Duodenal mucosa (tissue), 2 donors: Measurements from ENCODE around the gene STAT6.

Experiments
- H3K27ac ChIP-seq: one replicate; pipeline ENCODE4 v1.7.0; 2013; ENCODE audit warnings: low read depth, low read length
- H3K27me3 ChIP-seq, 2 donors: one replicate each; pipeline ENCODE4 v1.7.0; 2013; ENCODE audit warnings: low read length in 2 of 2, control low read depth in 1 of 2; ENCODE audit not compliant: insufficient read depth in 2 of 2, control insufficient read depth in 1 of 2
- H3K36me3 ChIP-seq, 2 donors: one replicate each; pipeline ENCODE4 v1.7.0; 2013; ENCODE audit warnings: low read length in 2 of 2, control low read depth in 1 of 2; ENCODE audit not compliant: insufficient read depth in 2 of 2, control insufficient read depth in 1 of 2
- H3K4me1 ChIP-seq, 2 donors: one replicate each; pipeline ENCODE4 v1.7.0; 2013; ENCODE audit warnings: low read length in 2 of 2, control low read depth in 1 of 2; ENCODE audit not compliant: insufficient read depth in 2 of 2, control insufficient read depth in 1 of 2
- H3K4me3 ChIP-seq, 2 donors: one replicate each; pipeline ENCODE4 v1.7.0; 2013; ENCODE audit warnings: low read length in 2 of 2, low read depth in 1 of 2
- H3K9ac ChIP-seq, 2 donors: one replicate each; pipeline ENCODE4 v1.7.0; 2013; ENCODE audit warnings: low read length in 2 of 2, low read depth in 1 of 2
- H3K9me3 ChIP-seq, 2 donors: one replicate each; pipeline ENCODE4 v1.7.0; 2013; ENCODE audit warnings: low read length in 2 of 2, control low read depth in 1 of 2; ENCODE audit not compliant: control insufficient read depth in 1 of 2

STAT6 gene

GRCh38 chr12:57146092-57146491 is 34.9 kb upstream of the STAT6 start:
- Histone ChIP-seq H3K9ac (peak overlapping the region in 1 of 2 donors; percentile 34), H3K4me3 (no peak overlapping the region), H3K27me3 (no peaks in the 10 kb centered on the region), H3K36me3 (peaks cover 32 to 53% of the 10 kb centered on the region in 2 donors), H3K4me1 (peaks cover 48 to 58% of the 10 kb centered on the region in 2 donors), H3K9me3 (no peaks in the 10 kb centered on the region), H3K27ac (no peak overlapping the region)

DNA sequence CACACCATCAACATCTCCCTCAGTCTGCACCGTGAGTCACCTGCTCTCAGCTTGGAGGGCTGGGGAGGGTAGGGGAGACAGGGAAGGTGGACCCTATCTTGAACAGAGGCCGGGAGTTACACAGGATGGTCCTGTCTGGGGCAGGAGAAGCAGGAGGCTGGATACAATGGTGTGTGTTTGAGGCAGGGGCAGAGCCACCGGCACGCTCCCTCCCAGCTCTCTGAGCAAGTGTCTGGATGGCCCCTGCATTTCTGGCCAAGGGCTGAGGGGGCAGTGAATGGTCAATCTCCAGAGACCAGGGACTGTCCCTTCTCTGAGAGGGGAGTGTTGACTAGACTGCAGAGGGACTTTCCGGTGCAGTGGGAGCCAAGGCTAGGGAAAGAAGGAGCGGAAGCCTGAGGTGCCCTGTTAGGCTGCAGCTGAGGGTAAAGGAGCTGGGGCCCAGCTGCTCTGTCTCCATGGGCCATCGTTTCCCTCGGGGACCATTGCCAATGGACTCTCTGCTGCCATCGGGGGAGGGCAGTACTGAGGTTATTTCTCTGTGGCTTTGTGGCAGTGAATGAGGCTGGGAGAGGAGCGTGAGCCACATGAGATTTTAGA is 34.4 kb upstream of the STAT6 start:
- Histone ChIP-seq H3K27me3 (no peaks in the 10 kb centered on the region), H3K36me3 (peaks cover 32 to 51% of the 10 kb centered on the region in 2 donors), H3K4me1 (peaks cover 48 to 53% of the 10 kb centered on the region in 2 donors), H3K4me3 (no peak overlapping the region), H3K9ac (no peak overlapping the region), H3K9me3 (no peaks in the 10 kb centered on the region), H3K27ac (no peak overlapping the region)

GRCh38 chr12:57143454-57143853 is 32.3 kb upstream of the STAT6 start:
- peaks cover 32 to 58% of the 10 kb centered on the region in 2 donors for H3K36me3 ChIP-seq
- H3K27me3 ChIP-seq = no peaks in the 10 kb centered on the region
- no peak overlapping the region for H3K9ac ChIP-seq
- H3K4me3 ChIP-seq = no peak overlapping the region
- no peaks in the 10 kb centered on the region for H3K9me3 ChIP-seq
- H3K27ac ChIP-seq = no peak overlapping the region
- peaks cover 46 to 48% of the 10 kb centered on the region in 2 donors for H3K4me1 ChIP-seq

DNA sequence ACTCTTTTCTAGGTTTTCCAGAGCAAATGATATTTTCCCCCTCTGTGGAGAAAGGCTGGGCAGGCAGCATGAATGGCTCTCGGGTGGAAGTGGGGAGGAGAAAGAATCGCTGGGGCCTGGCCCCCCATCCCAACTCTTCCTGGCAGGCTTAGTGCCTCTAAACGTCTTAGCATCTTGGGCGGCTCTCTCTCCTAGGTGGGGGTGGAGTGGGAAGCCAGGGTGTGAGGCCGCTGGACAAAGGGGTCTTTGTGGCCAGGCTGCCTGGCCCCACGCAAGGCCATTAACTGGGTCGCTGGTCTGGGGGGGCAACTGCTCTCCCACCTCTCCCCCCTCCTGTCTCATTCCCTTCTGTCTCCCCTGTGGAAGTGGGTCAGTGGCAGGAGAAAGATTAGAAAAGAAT is 31.6 kb upstream of the STAT6 start:
- peaks cover 32 to 58% of the 10 kb centered on the region in 2 donors for H3K36me3 ChIP-seq
- no peaks in the 10 kb centered on the region for H3K27me3 ChIP-seq
- no peak overlapping the region for H3K4me3 ChIP-seq
- peaks cover 46 to 48% of the 10 kb centered on the region in 2 donors for H3K4me1 ChIP-seq
- no peak overlapping the region for H3K9ac ChIP-seq
- no peak overlapping the region for H3K27ac ChIP-seq
- H3K9me3 ChIP-seq = no peaks in the 10 kb centered on the region

DNA sequence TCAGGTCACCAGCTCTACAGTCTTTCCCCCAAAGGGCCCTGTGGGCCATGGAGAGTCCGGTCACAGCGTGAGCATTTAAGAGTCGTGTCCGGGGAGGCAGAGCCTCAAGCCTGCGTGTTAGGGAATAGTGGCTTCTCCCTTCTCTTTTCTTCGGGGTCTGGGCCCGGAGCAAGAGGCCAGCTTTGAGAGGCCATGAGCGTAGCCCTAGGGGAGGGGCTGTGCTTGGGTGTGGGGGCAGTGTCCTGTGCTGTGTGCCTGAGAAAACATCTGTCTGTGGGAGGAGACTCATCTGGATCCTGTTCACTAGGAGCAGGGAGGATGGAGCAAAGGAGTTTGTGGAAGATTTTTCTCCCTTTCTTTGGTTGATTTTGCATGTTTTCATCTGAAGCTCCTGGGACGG is 31.0 kb upstream of the STAT6 start:
- Histone ChIP-seq H3K4me1 (peaks cover 41 to 46% of the 10 kb centered on the region in 2 donors), H3K27me3 (no peaks in the 10 kb centered on the region), H3K4me3 (no peak overlapping the region), H3K36me3 (peaks cover 32 to 58% of the 10 kb centered on the region in 2 donors), H3K27ac (no peak overlapping the region), H3K9me3 (no peaks in the 10 kb centered on the region), H3K9ac (no peak overlapping the region)

DNA sequence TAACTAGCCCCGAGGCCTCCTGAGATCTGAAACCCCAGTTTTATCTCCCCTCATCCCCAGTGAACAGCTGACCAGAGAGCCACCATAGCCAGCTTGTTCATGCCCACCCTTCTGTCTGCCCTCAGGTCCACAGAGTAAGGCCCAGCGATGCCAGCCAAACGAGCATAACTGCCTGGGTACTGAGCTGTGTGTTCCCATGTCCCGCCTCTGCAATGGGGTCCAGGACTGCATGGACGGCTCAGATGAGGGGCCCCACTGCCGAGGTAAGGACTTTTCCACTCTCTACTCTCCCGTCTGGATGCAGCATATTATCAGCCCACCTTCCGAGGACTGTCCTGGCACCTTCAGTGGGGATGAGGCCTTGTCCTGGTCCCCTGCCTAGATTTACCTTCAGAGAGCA is 30.1 kb upstream of the STAT6 start:
- Histone ChIP-seq H3K9me3 (no peaks in the 10 kb centered on the region), H3K4me3 (no peak overlapping the region), H3K27me3 (no peaks in the 10 kb centered on the region), H3K9ac (no peak overlapping the region), H3K36me3 (peaks cover 32 to 58% of the 10 kb centered on the region in 2 donors), H3K4me1 (peaks cover 38 to 39% of the 10 kb centered on the region in 2 donors), H3K27ac (no peak overlapping the region)

DNA sequence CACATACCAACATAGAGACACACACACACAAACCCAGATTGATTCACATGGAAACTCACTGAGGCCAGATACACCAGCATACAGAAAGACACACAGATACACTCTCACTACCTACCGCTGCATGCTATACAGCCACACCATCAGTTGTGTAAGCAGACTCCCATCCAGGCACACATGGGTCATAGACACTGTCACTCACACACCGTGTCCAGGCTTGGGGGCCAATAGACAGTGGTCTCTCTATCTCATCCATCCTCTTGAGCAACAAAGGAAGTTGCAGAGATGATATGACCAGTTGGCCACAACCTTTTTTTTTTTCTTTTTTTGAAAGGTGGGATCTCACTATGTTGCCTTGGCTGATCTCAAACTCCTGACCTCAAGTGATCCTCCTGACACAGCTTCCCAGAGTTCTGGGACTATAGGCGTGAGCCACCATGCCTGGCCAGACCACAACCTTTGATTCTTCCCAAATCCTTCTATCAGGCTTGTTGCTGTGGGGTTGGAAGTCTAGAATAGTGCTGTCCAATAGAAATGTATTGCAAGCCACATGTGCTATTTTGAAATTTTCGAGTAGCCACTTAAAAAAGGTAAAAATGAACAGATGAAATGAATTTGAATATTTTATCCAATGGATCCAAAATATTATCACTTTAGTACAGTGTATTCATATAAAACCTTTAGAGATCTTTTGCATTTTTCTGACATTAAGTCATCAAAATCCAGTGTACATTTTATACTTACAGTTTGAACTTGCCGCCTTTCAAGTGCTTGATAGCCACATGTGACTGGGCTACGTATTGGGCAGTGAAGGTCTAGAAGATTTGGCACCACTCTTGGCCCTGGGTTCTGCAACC is 28.9 kb upstream of the STAT6 start:
- peaks cover 31 to 34% of the 10 kb centered on the region in 2 donors for H3K4me1 ChIP-seq
- H3K27ac ChIP-seq = no peak overlapping the region
- peaks cover 27 to 50% of the 10 kb centered on the region in 2 donors for H3K36me3 ChIP-seq
- no peaks in the 10 kb centered on the region for H3K9me3 ChIP-seq
- no peak overlapping the region for H3K9ac ChIP-seq
- H3K4me3 ChIP-seq = no peak overlapping the region
- no peaks in the 10 kb centered on the region for H3K27me3 ChIP-seq

GRCh38 chr12:57138526-57139272 is 27.5 kb upstream of the STAT6 start:
- peak overlapping the region; percentile 16 to 31 for H3K4me3 ChIP-seq
- no peak overlapping the region for H3K27ac ChIP-seq
- no peaks in the 10 kb centered on the region for H3K27me3 ChIP-seq
- H3K9me3 ChIP-seq = no peaks in the 10 kb centered on the region
- H3K9ac ChIP-seq = no peak overlapping the region
- H3K36me3 ChIP-seq = peaks cover 20 to 38% of the 10 kb centered on the region in 2 donors
- peaks cover 32 to 36% of the 10 kb centered on the region in 2 donors for H3K4me1 ChIP-seq

DNA sequence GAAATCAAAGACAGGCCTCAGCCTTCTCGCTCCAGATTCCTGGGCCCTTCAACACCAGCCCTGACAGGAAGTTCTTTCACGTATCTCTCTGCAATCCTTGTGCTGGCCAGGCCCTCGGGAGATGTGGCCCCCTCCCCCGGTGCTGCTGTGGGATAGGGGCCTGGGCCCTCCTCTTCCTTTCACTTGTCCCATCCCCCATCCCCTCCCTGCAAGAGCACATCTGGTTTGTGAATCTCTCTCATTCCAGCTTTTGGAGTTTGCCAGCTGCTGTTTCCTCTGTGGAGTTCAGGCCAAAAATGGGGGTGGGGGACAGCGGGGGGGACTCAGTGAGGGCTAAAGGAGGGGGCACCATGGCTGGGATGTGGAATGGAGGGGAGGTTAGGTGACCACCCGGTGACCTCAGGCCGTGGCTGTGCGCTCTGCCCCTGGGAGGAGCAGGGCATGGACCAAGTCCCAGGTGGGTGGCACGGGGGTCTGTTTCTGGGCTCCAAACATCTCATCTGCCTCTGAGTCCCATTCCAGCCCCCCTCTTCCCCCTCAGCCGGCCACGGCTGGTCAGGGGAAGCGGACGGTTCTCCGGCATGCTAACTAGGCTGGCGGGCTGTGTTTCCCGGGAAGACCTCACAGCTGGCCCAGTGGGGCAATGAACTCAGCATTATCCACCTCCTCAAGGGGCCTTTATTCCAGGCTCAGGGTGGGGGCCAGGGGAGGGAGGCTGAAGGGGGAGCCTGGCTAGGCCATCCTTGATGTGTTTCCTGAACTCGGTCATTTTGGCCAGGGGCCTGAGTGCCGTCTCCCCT is 24.6 kb upstream of the STAT6 start:
- Histone ChIP-seq H3K36me3 (peaks cover 4 to 13% of the 10 kb centered on the region in 2 donors), H3K4me1 (peaks cover 56 to 58% of the 10 kb centered on the region in 2 donors), H3K9ac (no peak overlapping the region), H3K9me3 (no peaks in the 10 kb centered on the region), H3K4me3 (no peak overlapping the region), H3K27ac (peak overlapping the region; percentile 64), H3K27me3 (no peaks in the 10 kb centered on the region)
